Epithelial cell of proximal tubule (primary cell): ENCODE measurements around the gene NUDT3. TPM values are rescaled to one million over a fixed set of nuclear protein-coding genes. Genes with fewer than 3 reads are reported as not detected.
A peak's percentile ranks its signal among the peaks of the same experiment; 100 is the strongest.

Experiments
- DNase-seq: peaks from one replicate; pipeline ENCODE4 v3.0.0-alpha.2; 2011; ENCODE audit warnings: low read depth
- H3K4me3 ChIP-seq: 2 replicates; pipeline ENCODE4 v1.5.1; 2011; ENCODE audit warnings: low read depth, mild to moderate bottlenecking, low read length
- CTCF ChIP-seq: conservative IDR thresholded peaks from 2 replicates; pipeline ENCODE4 v1.5.1; 2012; ENCODE audit warnings: low read depth, mild to moderate bottlenecking, low read length
- total RNA-seq: library from RNA; depleted of rRNA; stranded (reverse); fragments of >200 nt; gene quantifications from 2 replicates; pipeline ENCODE4 v1.2.3, GENCODE V29; 2015

Gene NUDT3
- total RNA-seq, 1 donor from 2014 or later, result 16.7 TPM

- no peak for DNase-seq
- no peak for TF ChIP-seq CTCF
- H3K4me3 ChIP-seq, result no peak overlapping the region
Measured at GRCh38 chr6:34301408-34301807, 91.1 kb downstream of the NUDT3 start.

GRCh38 chr6:34300332-34300751 lies 92.1 kb downstream of the NUDT3 start:
- H3K4me3 ChIP-seq, result no peak overlapping the region
- no peak for DNase-seq
- TF ChIP-seq CTCF, result no peak

- TF ChIP-seq CTCF, result no peak
- H3K4me3 ChIP-seq, result no peak overlapping the region
- DNase-seq, result no peak
Measured at GRCh38 chr6:34298941-34299340, 93.5 kb downstream of the NUDT3 start.

- no peak for TF ChIP-seq CTCF
- DNase-seq, result peak; percentile 66
- H3K4me3 ChIP-seq, result no peak overlapping the region
Measured at GRCh38 chr6:34295721-34296120, 96.7 kb downstream of the NUDT3 start.

- DNase-seq, result no peak
- H3K4me3 ChIP-seq, result no peak overlapping the region
- no peak for TF ChIP-seq CTCF
Measured at GRCh38 chr6:34292954-34293353, 99.5 kb downstream of the NUDT3 start.

- DNase-seq, result no peak
- TF ChIP-seq CTCF, result no peak
- no peak overlapping the region for H3K4me3 ChIP-seq
Measured at GRCh38 chr6:34289137-34289536, 103.3 kb downstream of the NUDT3 start.

GRCh38 chr6:34288581-34288980 lies 103.9 kb downstream of the NUDT3 start:
- H3K4me3 ChIP-seq, result no peak overlapping the region
- no peak for TF ChIP-seq CTCF
- no peak for DNase-seq
